Spleen (tissue), 7 donors: ENCODE measurements around the gene FBXO10.

ENCODE experiments used
- POLR2A ChIP-seq, 3 donors: fragments of 450-650 bp; IDR thresholded peaks; one replicate each; pipeline ENCODE4 v1.5.1; 2017; ENCODE audit warnings: antibody characterized with exemption in 3 of 3, mild to moderate bottlenecking in 1 of 3
- POLR2AphosphoS5 ChIP-seq, 3 donors: sonication (generic); formaldehyde crosslinking; IDR thresholded peaks; one replicate each; pipeline ENCODE4 v1.5.1; 2017; ENCODE audit warnings: antibody characterized with exemption in 3 of 3
- TF ChIP-seq, protein P1 (sequence below), 11 experiments: fragments of 200-600 bp in 7 of 11; fragments of 450-650 bp in 4 of 11; sonication (generic) in 4 of 11; IDR thresholded peaks in 8 of 11; conservative IDR thresholded peaks in 3 of 11; 1 replicate in 7 of 11; 2 replicates in 4 of 11; pipeline versions ENCODE4 v1.4.0 to v1.8.0; 2016 to 2021; ENCODE audit warnings: antibody characterized with exemption in 11 of 11, inconsistent platforms in 4 of 11, mild to moderate bottlenecking in 1 of 11
- donor health status: DM: no; HTN: no; CAD: no; lungs with moderate emphysema.
- donor health status: DM: no; HTN: no; CAD: no.
- donor health status: DM: no; HTN: no; CAD: no.

DNA sequence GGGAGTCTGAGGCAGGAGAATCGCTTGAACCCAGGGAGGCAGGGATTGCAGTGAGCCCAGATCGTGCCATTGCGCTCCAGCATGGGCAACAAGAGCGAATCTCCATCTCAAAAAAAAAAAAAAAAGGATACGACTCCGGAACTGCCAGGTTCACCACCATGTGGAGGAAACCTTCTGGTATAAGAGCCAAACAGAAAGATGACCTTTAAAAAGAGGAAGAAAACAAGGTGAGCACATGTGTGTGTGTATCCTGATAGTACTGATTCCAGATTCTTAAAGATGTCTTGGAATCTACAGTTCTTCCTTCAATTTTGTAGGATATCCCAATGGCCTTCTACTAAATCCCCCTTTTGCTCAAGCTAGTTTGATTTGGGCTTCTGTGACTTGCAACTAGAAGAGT lies 33.7 kb downstream of the FBXO10 start:
- TF ChIP-seq POLR2A (IDR thresholded peaks at IDR 0.05): no peak
- TF ChIP-seq, protein P1, sequence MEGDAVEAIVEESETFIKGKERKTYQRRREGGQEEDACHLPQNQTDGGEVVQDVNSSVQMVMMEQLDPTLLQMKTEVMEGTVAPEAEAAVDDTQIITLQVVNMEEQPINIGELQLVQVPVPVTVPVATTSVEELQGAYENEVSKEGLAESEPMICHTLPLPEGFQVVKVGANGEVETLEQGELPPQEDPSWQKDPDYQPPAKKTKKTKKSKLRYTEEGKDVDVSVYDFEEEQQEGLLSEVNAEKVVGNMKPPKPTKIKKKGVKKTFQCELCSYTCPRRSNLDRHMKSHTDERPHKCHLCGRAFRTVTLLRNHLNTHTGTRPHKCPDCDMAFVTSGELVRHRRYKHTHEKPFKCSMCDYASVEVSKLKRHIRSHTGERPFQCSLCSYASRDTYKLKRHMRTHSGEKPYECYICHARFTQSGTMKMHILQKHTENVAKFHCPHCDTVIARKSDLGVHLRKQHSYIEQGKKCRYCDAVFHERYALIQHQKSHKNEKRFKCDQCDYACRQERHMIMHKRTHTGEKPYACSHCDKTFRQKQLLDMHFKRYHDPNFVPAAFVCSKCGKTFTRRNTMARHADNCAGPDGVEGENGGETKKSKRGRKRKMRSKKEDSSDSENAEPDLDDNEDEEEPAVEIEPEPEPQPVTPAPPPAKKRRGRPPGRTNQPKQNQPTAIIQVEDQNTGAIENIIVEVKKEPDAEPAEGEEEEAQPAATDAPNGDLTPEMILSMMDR (IDR thresholded peaks at IDR 0.05 in 8 of 11, conservative IDR thresholded peaks at IDR 0.05 in 3 of 11): no peak
- TF ChIP-seq POLR2AphosphoS5 (IDR thresholded peaks at IDR 0.05): no peak
